Tibial artery (tissue), 4 donors: Measurements from ENCODE around the gene ARAP2.
"Not testable (repeated sequence)": the region's sequence is repeated elsewhere in the genome, so short reads cannot be mapped to it uniquely, and the experiment has no call there.

ENCODE experiments used
- DNase-seq, 2 donors: peaks; one replicate each; pipeline ENCODE4 v3.0.0-alpha.2; 2019
- H3K27ac ChIP-seq, 2 donors: fragments of 200-600 bp; sonication (generic) in 1 of 2; 1 replicate in 1 of 2; 2 replicates in 1 of 2; pipeline ENCODE4 v1.5.1; 2018 to 2019; ENCODE audit warnings: mild to moderate bottlenecking in 1 of 2
- H3K27me3 ChIP-seq, 2 donors: fragments of 200-600 bp; sonication (generic) in 1 of 2; one replicate each; pipeline versions ENCODE4 v1.5.1 to v1.6.0; 2016 to 2019
- H3K36me3 ChIP-seq, 3 donors: fragments of 200-600 bp; sonication (generic) in 2 of 3; one replicate each; pipeline ENCODE4 v1.5.1; 2016 to 2019; ENCODE audit warnings: mild to moderate bottlenecking in 2 of 3
- H3K4me1 ChIP-seq, 4 donors: fragments of 200-600 bp; sonication (generic) in 2 of 4; 1 replicate in 3 of 4; 2 replicates in 1 of 4; pipeline ENCODE4 v1.5.1; 2016 to 2019
- H3K4me3 ChIP-seq, 2 donors: fragments of 200-600 bp; sonication (generic) in 1 of 2; 1 replicate in 1 of 2; 2 replicates in 1 of 2; pipeline ENCODE4 v1.5.1; 2018 to 2019; ENCODE audit warnings: mild to moderate bottlenecking in 2 of 2
- H3K9me3 ChIP-seq, 3 donors: fragments of 200-600 bp; sonication (generic) in 1 of 3; one replicate each; pipeline ENCODE4 v1.5.1; 2016 to 2019
- intact Hi-C: fragments of 100-400 bp; cut with DNase I; formaldehyde crosslinking; loops from one replicate; pipeline ENCODE4 v1.15.0; 2023; ENCODE audit warnings: low total_unique reads
- TF ChIP-seq, protein P1 (sequence below), 2 experiments: fragments of 200-600 bp in 1 of 2; fragments of 450-650 bp in 1 of 2; IDR thresholded peaks; one replicate each; pipeline ENCODE4 v1.5.1; 2017 to 2019; ENCODE audit warnings: antibody characterized with exemption in 2 of 2, mild to moderate bottlenecking in 1 of 2, moderate library complexity in 1 of 2

Gene ARAP2

GRCh38 chr4:36183232-36183631, 61.1 kb downstream of the ARAP2 start:
- no peak for DNase-seq

GRCh38 chr4:36182315-36182714, 62.0 kb downstream of the ARAP2 start:
- H3K4me1 ChIP-seq: not testable (repeated sequence)

More at GRCh38 chr4:36183232-36183631, 61.1 kb downstream of the ARAP2 start:
- TF ChIP-seq, protein P1, sequence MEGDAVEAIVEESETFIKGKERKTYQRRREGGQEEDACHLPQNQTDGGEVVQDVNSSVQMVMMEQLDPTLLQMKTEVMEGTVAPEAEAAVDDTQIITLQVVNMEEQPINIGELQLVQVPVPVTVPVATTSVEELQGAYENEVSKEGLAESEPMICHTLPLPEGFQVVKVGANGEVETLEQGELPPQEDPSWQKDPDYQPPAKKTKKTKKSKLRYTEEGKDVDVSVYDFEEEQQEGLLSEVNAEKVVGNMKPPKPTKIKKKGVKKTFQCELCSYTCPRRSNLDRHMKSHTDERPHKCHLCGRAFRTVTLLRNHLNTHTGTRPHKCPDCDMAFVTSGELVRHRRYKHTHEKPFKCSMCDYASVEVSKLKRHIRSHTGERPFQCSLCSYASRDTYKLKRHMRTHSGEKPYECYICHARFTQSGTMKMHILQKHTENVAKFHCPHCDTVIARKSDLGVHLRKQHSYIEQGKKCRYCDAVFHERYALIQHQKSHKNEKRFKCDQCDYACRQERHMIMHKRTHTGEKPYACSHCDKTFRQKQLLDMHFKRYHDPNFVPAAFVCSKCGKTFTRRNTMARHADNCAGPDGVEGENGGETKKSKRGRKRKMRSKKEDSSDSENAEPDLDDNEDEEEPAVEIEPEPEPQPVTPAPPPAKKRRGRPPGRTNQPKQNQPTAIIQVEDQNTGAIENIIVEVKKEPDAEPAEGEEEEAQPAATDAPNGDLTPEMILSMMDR (IDR thresholded peaks at IDR 0.05): no peak
- Histone ChIP-seq H3K4me1 (no peaks in the 10 kb centered on the region), H3K4me3 (no peak overlapping the region), H3K27me3 (no peaks in the 10 kb centered on the region), H3K27ac (no peak overlapping the region), H3K9me3 (no peaks in the 10 kb centered on the region), H3K36me3 (no peaks in the 10 kb centered on the region)
- intact Hi-C loops: no loop called here

GRCh38 chr4:36180206-36180605, 64.1 kb downstream of the ARAP2 start:
- intact Hi-C loops: no loop called here
- no peaks in the 10 kb centered on the region for H3K9me3 ChIP-seq
- no peak overlapping the region for H3K4me3 ChIP-seq
- H3K4me1 ChIP-seq: no peaks in the 10 kb centered on the region
- no peak for DNase-seq
- H3K27ac ChIP-seq: no peak overlapping the region
- no peaks in the 10 kb centered on the region for H3K27me3 ChIP-seq
- H3K36me3 ChIP-seq: no peaks in the 10 kb centered on the region
- TF ChIP-seq, protein P1 (IDR thresholded peaks at IDR 0.05): no peak

More at GRCh38 chr4:36182315-36182714, 62.0 kb downstream of the ARAP2 start:
- intact Hi-C loops, H3K27me3 ChIP-seq, H3K27ac ChIP-seq, H3K4me3 ChIP-seq, H3K36me3 ChIP-seq, DNase-seq, H3K9me3 ChIP-seq: not testable (repeated sequence)

DNA sequence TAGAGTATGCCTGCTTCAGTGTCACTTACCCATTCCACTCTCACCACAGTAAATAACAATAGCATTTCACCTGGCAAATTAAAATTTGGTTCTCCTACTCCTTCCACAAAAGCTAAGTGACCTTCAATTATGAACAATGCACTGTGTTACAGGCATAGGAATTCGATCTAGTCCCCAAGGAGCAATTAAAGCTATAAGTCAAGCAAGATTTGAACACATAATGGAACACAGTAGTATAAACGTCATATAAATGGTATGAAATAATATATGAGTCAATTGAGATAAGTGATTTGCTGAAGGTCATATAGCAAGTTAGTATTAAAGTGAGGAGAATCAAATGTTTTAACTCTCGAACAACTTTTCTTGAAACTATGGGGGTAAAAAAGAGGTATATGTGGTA, 65.8 kb downstream of the ARAP2 start:
- no peaks in the 10 kb centered on the region for H3K9me3 ChIP-seq
- H3K36me3 ChIP-seq: no peaks in the 10 kb centered on the region
- no peaks in the 10 kb centered on the region for H3K4me1 ChIP-seq
- intact Hi-C loops: no loop called here
- H3K27me3 ChIP-seq: no peaks in the 10 kb centered on the region
- H3K4me3 ChIP-seq: no peak overlapping the region
- H3K27ac ChIP-seq: no peak overlapping the region
- DNase-seq: no peak
- TF ChIP-seq, protein P1 (IDR thresholded peaks at IDR 0.05): no peak

GRCh38 chr4:36177946-36178345, 66.4 kb downstream of the ARAP2 start:
- Histone ChIP-seq H3K27ac (no peak overlapping the region), H3K9me3 (no peaks in the 10 kb centered on the region), H3K27me3 (no peaks in the 10 kb centered on the region), H3K36me3 (no peaks in the 10 kb centered on the region), H3K4me1 (no peaks in the 10 kb centered on the region), H3K4me3 (no peak overlapping the region)
- TF ChIP-seq, protein P1 (IDR thresholded peaks at IDR 0.05): no peak
- DNase-seq: no peak
- intact Hi-C loops: no loop called here

- H3K4me3 ChIP-seq: no peak overlapping the region
These were observed 69.7 kb downstream of the ARAP2 start for GRCh38 chr4:36174570-36174969.

More at GRCh38 chr4:36174570-36174969, 69.7 kb downstream of the ARAP2 start:
- intact Hi-C loops: no loop called here
- H3K27me3 ChIP-seq: no peaks in the 10 kb centered on the region
- DNase-seq: no peak
- H3K4me1 ChIP-seq: no peaks in the 10 kb centered on the region
- H3K27ac ChIP-seq: no peak overlapping the region
- H3K36me3 ChIP-seq: no peaks in the 10 kb centered on the region
- TF ChIP-seq, protein P1 (IDR thresholded peaks at IDR 0.05): no peak
- H3K9me3 ChIP-seq: no peaks in the 10 kb centered on the region
